ENCODE results near the gene SPTBN1.

SPTBN1 gene

DNA sequence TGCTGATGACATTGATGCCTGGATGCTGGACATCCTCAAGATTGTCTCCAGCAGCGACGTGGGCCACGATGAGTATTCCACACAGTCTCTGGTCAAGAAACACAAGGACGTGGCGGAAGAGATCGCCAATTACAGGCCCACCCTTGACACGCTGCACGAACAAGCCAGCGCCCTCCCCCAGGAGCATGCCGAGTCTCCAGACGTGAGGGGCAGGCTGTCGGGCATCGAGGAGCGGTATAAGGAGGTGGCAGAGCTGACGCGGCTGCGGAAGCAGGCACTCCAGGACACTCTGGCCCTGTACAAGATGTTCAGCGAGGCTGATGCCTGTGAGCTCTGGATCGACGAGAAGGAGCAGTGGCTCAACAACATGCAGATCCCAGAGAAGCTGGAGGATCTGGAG is 173.3 kb downstream of the SPTBN1 start:
- no peak for TF ChIP-seq EGR1 (IDR thresholded peaks at IDR 0.05)
- TF ChIP-seq YY1 (IDR thresholded peaks at IDR 0.05; ENCODE audit: low read depth) = no peak
- TF ChIP-seq, protein P1, sequence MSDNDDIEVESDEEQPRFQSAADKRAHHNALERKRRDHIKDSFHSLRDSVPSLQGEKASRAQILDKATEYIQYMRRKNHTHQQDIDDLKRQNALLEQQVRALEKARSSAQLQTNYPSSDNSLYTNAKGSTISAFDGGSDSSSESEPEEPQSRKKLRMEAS (IDR thresholded peaks at IDR 0.05) = no peak
- TF ChIP-seq REST (IDR thresholded peaks at IDR 0.05; ENCODE audit: low read depth) = no peak
- TF ChIP-seq RAD21 (IDR thresholded peaks at IDR 0.05; ENCODE audit: low read depth) = no peak

DNA sequence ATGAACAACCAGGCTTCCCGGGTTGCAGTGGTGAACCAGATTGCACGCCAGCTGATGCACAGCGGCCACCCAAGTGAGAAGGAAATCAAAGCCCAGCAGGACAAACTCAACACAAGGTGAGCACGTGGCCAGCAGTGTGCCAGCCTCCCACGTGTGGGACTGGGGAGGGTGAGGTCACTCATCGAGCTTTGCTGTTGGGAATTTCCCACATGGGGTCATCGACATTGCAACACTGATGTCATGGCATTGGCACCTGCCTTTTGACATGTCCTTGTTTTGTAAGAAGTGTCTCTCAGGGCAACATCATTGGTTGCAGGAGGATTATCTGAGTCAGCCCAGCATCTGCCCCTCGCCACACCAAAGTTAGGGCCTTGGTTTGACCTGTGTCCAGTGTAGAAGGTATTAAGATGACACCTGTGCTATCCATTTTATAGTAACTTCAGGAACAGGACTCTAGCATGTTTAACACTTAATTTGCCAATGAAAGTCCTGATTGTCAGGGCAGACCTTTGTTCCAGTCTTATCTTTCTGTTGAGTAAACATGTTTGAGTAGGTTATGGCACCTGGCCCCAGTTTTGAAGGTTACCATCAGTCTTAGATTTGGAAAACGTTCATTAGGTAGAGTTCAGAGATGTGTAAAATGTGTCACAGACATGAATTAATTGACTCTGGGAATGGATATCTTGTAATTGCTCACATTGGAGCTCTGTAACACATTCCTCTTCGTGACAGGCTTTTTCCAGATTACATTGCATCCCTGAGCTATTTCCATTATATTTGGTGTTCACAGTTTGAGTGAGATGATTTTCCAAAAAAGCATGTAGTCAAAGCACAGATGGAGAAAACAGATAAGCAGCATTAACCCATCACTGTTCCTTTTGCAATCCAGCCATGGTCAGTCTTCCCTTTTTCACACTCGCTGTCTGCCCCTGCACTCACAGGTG is 174.1 kb downstream of the SPTBN1 start:
- TF ChIP-seq RAD21 (IDR thresholded peaks at IDR 0.05; ENCODE audit: low read depth) = no peak
- TF ChIP-seq ZBTB7A (IDR thresholded peaks at IDR 0.05; ENCODE audit: low read depth) = no peak
- TF ChIP-seq, protein P1 (IDR thresholded peaks at IDR 0.05) = no peak
- no peak for TF ChIP-seq NFIC (IDR thresholded peaks at IDR 0.05)
- no peak for TF ChIP-seq REST (IDR thresholded peaks at IDR 0.05; ENCODE audit: low read depth)
- TF ChIP-seq CEBPB (IDR thresholded peaks at IDR 0.05) = no peak
- TF ChIP-seq USF1 (IDR thresholded peaks at IDR 0.05) = no peak
- no peak for TF ChIP-seq TEAD4 (IDR thresholded peaks at IDR 0.05)
- no peak for TF ChIP-seq EGR1 (IDR thresholded peaks at IDR 0.05)
- no peak for TF ChIP-seq TCF12 (IDR thresholded peaks at IDR 0.05; ENCODE audit: low read depth)
- no peak for TF ChIP-seq CREB1 (IDR thresholded peaks at IDR 0.05; ENCODE audit: low read depth)
- TF ChIP-seq YY1 (IDR thresholded peaks at IDR 0.05; ENCODE audit: low read depth) = no peak
- no peak for TF ChIP-seq TAF1 (IDR thresholded peaks at IDR 0.05; ENCODE audit: low read depth)
- no peak for TF ChIP-seq EP300 (IDR thresholded peaks at IDR 0.05; ENCODE audit: borderline replicate concordance)

- TF ChIP-seq CREB1 (IDR thresholded peaks at IDR 0.05; ENCODE audit: low read depth) (no peak), FOXM1 (IDR thresholded peaks at IDR 0.05; ENCODE audit: borderline replicate concordance, low read depth) (no peak), EGR1 (IDR thresholded peaks at IDR 0.05) (no peak), ZBTB7A (IDR thresholded peaks at IDR 0.05; ENCODE audit: low read depth) (no peak), CEBPB (IDR thresholded peaks at IDR 0.05) (no peak), USF1 (IDR thresholded peaks at IDR 0.05) (no peak), TCF12 (IDR thresholded peaks at IDR 0.05; ENCODE audit: low read depth) (no peak), EP300 (IDR thresholded peaks at IDR 0.05; ENCODE audit: borderline replicate concordance) (no peak), YY1 (IDR thresholded peaks at IDR 0.05; ENCODE audit: low read depth) (no peak), NFIC (IDR thresholded peaks at IDR 0.05) (no peak), RAD21 (IDR thresholded peaks at IDR 0.05; ENCODE audit: low read depth) (no peak), REST (IDR thresholded peaks at IDR 0.05; ENCODE audit: low read depth) (no peak), TAF1 (IDR thresholded peaks at IDR 0.05; ENCODE audit: low read depth) (no peak), TEAD4 (IDR thresholded peaks at IDR 0.05) (no peak)
- TF ChIP-seq, protein P1 (IDR thresholded peaks at IDR 0.05) = no peak
Measured at GRCh38 chr2:54630858-54631497, 174.9 kb downstream of the SPTBN1 start.
